ENCODE measurements around the gene UPK1B.

The UPK1B gene

GRCh38 chr3:119177321-119177720 lies 3.9 kb downstream of the UPK1B start:
- DNase-seq, result no peak

GRCh38 chr3:119181765-119182164 lies 8.4 kb downstream of the UPK1B start:
- DNase-seq, result no peak

- no peak for DNase-seq
Measured at GRCh38 chr3:119184111-119184510, 10.7 kb downstream of the UPK1B start.

- DNase-seq, result no peak
Measured at GRCh38 chr3:119184796-119185570, 11.6 kb downstream of the UPK1B start.

- no peak for DNase-seq
Measured at GRCh38 chr3:119187266-119187665, 13.9 kb downstream of the UPK1B start.

GRCh38 chr3:119191800-119192199 lies 18.4 kb downstream of the UPK1B start:
- DNase-seq, result no peak

GRCh38 chr3:119194237-119195150 lies 21.1 kb downstream of the UPK1B start:
- DNase-seq, result no peak

GRCh38 chr3:119195151-119195476 lies 21.7 kb downstream of the UPK1B start:
- no peak for DNase-seq

GRCh38 chr3:119195911-119196310 lies 22.5 kb downstream of the UPK1B start:
- no peak for DNase-seq

GRCh38 chr3:119205209-119205608 lies 31.8 kb downstream of the UPK1B start:
- no peak for DNase-seq

- DNase-seq, result no peak
Measured at GRCh38 chr3:119205685-119206084, 32.3 kb downstream of the UPK1B start.

- DNase-seq, result no peak
Measured at GRCh38 chr3:119206611-119207511, 33.5 kb downstream of the UPK1B start.

- no peak for DNase-seq
Measured at GRCh38 chr3:119207512-119207875, 34.1 kb downstream of the UPK1B start.

- DNase-seq, result no peak
Measured at GRCh38 chr3:119211193-119211592, 37.8 kb downstream of the UPK1B start.

- DNase-seq, result no peak
Measured at GRCh38 chr3:119211803-119212202, 38.4 kb downstream of the UPK1B start.

GRCh38 chr3:119219069-119219468 lies 45.7 kb downstream of the UPK1B start:
- DNase-seq, result peak; percentile 42

- no peak for DNase-seq
Measured at GRCh38 chr3:119220198-119220597, 46.8 kb downstream of the UPK1B start.

GRCh38 chr3:119220970-119221667 lies 47.7 kb downstream of the UPK1B start:
- no peak for DNase-seq

GRCh38 chr3:119221779-119222320 lies 48.5 kb downstream of the UPK1B start:
- DNase-seq, result no peak

GRCh38 chr3:119222391-119222790 lies 49.0 kb downstream of the UPK1B start:
- DNase-seq, result no peak

GRCh38 chr3:119223511-119223910 lies 50.1 kb downstream of the UPK1B start:
- no peak for DNase-seq

GRCh38 chr3:119225121-119225520 lies 51.7 kb downstream of the UPK1B start:
- DNase-seq, result no peak

Measured in activated CD4-positive, alpha-beta T cell treated with anti-CD3 and anti-CD28 coated beads for 48 hours (primary cell).